Measurements from ENCODE around the gene SIX5.
A peak's percentile ranks its signal among the peaks of the same experiment; 100 is the strongest.

SIX5 gene

GRCh38 chr19:45773384-45773783 is 4.3 kb upstream of the SIX5 start:
- no peak for DNase-seq

- no peak for DNase-seq
These were observed 3.9 kb upstream of the SIX5 start for GRCh38 chr19:45772912-45773311.

GRCh38 chr19:45772130-45772840 is 3.2 kb upstream of the SIX5 start:
- DNase-seq: no peak

GRCh38 chr19:45771311-45771933 is 2.4 kb upstream of the SIX5 start:
- DNase-seq: no peak

GRCh38 chr19:45770192-45771101 is 1.4 kb upstream of the SIX5 start:
- DNase-seq: peak; percentile 98

GRCh38 chr19:45769821-45770191 is 754 bp upstream of the SIX5 start:
- no peak for DNase-seq

GRCh38 chr19:45768655-45768983 is 433 bp downstream of the SIX5 start:
- DNase-seq: peak; percentile 51

- peak; percentile 57 for DNase-seq
These were observed 984 bp downstream of the SIX5 start for GRCh38 chr19:45767881-45768654.

GRCh38 chr19:45767410-45767880 is 1.6 kb downstream of the SIX5 start:
- DNase-seq: peak; percentile 83

GRCh38 chr19:45766869-45767346 is 2.1 kb downstream of the SIX5 start:
- peak; percentile 20 for DNase-seq

- no peak for DNase-seq
These were observed 2.7 kb downstream of the SIX5 start for GRCh38 chr19:45766296-45766868.

GRCh38 chr19:45765702-45766295 is 3.3 kb downstream of the SIX5 start:
- DNase-seq: no peak

- DNase-seq: no peak
These were observed 3.9 kb downstream of the SIX5 start for GRCh38 chr19:45764945-45765701.

- DNase-seq: no peak
These were observed 4.6 kb downstream of the SIX5 start for GRCh38 chr19:45764475-45764874.

- no peak for DNase-seq
These were observed 5.3 kb downstream of the SIX5 start for GRCh38 chr19:45763691-45764294.

- no peak for DNase-seq
These were observed 6.0 kb downstream of the SIX5 start for GRCh38 chr19:45762870-45763631.

GRCh38 chr19:45761714-45762113 is 7.3 kb downstream of the SIX5 start:
- no peak for DNase-seq

- DNase-seq: no peak
These were observed 10.1 kb downstream of the SIX5 start for GRCh38 chr19:45758921-45759320.

- DNase-seq: no peak
These were observed 11.4 kb downstream of the SIX5 start for GRCh38 chr19:45757695-45758094.

GRCh38 chr19:45754323-45754722 is 14.7 kb downstream of the SIX5 start:
- no peak for DNase-seq

Data from fibroblast of skin of abdomen (primary cell).